ENCODE measurements around the gene COL4A4.
"Not testable (repeated sequence)": the region's sequence is repeated elsewhere in the genome, so short reads cannot be mapped to it uniquely, and the experiment has no call there.

COL4A4 gene

GRCh38 chr2:227115761-227116160 is 48.2 kb downstream of the COL4A4 start:
- no peak for DNase-seq

DNA sequence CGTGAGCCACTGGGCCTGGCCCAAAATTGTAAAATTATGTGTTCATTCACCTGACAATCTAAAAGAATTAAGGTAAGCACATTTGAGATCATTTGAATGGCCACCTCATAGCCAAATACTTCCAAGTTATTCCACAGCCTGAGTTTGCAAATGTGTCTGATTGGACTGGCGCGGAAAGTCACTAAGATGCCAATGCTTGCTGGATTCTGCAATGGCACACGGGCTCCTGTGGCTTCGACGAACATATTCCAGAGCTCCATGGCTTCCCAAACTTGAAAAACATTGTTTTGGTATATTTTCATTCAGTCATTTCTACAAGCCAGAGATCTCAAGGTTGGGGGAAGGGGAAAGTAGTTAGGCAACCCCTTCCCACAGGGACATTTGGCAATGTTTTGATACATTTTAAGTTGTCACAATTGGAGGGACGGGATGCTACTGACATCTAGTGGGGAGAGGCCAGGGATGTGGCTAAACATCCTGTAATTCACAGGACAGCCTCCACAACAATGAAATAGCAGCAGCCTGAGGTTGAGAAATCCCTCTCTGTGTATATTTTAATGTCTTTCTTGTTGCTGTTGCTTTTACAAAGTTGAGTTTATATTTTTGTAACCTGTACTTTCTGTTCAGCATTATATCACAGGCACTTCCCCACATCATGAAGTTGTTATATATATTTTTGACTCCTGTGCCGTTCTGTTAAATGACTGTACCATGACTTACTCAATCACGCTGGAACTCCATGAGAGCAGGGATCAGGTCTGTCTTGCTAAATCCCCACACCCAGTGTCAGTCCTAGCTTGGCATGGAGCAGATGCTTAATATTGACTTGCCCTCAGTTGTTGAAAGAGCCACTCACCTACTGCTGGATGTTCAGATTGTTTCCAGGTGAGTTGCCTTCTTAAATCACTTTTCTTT is 56.9 kb downstream of the COL4A4 start:
- DNase-seq, result peak in 23 of 51 donors; percentile 3 to 66 (median 15)

GRCh38 chr2:227103583-227103982 is 60.4 kb downstream of the COL4A4 start:
- no peak for DNase-seq

- no peak for DNase-seq
Measured at GRCh38 chr2:227099340-227099739, 64.7 kb downstream of the COL4A4 start.

DNA sequence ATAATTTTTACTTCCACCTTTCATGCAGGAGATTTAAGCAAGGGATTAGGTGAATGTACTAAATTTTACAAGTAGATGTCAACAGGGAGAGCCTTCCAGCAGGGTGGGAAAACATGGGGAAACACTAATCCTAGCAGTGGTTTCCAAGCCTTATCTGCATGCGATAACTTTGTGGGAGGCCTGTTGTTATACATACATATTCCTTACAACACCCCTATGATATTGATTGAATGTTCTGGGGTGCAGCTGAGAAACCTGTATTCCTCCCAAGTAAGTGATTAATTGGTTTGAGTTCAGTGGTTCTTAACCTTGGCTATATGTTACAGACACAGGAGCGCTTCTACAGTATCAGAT is 65.9 kb downstream of the COL4A4 start:
- DNase-seq, result no peak

DNA sequence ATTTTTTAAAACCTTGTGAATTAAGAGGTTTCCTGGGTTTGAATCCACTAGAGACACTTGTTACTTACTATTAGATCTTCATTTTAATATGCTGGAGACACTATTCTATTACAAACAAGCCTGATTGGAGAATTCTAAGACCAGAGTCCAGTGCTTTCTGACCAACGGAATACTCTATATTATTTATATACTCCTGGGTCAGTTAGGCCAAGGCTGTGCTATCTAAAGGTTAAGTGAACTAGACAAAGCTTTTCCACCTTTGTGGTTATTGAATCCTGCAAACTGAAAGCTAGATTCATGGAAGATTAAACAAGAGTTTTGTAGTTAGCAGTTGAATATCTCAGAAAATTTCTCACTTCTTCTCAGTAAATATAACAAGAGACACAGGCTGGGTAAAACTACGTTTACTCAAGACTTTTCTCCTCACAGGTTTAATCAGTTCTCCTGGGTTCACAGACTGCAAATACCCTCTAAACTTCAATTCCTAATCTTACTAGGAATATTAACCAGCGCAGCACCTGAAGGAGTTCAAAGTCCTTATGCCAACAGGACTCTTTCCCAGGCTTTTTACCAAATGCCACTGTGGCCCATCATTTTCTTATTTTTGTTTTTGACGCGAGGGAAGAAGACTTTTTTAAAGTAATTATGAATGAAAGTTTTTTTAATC is 66.4 kb downstream of the COL4A4 start:
- no peak for DNase-seq

- DNase-seq, result no peak
Measured at GRCh38 chr2:227095346-227095745, 68.7 kb downstream of the COL4A4 start.

- DNase-seq, result no peak
Measured at GRCh38 chr2:227082286-227082685, 81.7 kb downstream of the COL4A4 start.

DNA sequence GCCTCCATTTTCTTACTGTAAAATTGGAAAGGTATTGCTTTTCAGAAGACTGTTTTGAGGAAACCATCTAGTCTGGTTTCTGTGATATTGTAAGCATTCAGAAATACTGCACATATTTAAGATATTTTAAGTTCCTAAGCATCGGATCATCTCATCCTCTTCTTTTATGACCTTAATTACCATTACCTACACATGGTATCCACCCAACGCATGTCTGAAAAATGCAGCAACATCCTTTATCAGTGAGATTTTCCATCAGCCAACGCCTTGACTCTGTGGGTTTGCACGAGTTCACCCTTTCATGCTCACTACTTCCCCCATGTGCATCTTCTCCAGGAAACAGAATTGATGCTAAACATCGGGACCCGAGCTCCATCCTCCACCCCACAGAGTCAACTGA is 84.3 kb downstream of the COL4A4 start:
- DNase-seq, result no peak

GRCh38 chr2:227065065-227065464 is 98.9 kb downstream of the COL4A4 start:
- not testable (repeated sequence) for DNase-seq

GRCh38 chr2:227058888-227059399 is 105.1 kb downstream of the COL4A4 start:
- no peak for DNase-seq

DNA sequence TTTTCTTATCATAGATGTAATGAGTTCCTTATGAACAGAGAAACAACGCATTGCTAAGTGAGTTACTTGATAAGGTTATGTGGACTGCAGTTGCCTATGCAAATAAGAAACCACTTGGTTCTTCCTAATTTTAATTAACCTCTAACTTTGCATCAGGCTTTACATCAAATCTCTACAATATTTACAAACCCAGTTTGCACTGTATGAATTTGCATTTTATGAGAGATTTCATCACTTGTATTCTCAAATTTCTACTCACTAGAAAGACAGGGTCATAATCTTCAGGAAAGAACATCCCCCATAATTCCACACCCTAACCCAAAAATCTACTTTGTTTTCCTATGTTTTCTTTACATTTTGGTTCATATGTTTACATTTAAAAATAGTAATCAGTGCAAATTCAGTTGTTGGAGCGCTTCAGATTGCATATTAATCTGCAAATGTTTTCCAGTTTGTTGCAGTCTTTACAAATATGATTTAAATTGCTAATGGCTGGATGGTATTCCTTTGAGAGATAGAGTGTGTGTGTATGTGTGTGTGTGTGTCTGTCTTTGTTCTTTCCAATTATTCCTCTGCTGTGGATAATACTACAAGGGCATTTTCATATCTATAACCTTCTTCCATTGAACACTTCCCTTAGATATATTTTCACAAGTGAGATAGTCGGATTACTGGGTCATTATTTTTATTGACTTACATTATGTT is 106.1 kb downstream of the COL4A4 start:
- no peak for DNase-seq

DNA sequence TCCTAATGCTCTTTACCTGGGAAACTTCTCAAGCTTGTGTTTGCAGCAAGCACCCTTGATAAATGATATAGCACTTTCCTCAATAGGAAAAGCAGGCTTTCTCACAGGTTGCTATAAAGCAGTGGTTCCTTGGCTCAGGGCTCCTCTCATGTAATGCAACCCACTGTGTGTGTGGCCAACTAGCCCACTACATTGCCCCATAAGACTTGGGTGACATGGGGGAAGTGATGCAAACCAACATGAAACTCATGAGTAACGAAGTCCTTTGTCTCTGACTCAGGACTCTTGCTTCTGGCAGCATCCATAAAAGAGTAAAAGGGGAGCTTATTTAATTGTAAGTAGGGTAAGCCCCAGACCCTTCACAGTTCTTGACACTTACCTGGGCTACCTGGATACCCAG is 106.9 kb downstream of the COL4A4 start:
- no peak for DNase-seq

DNA sequence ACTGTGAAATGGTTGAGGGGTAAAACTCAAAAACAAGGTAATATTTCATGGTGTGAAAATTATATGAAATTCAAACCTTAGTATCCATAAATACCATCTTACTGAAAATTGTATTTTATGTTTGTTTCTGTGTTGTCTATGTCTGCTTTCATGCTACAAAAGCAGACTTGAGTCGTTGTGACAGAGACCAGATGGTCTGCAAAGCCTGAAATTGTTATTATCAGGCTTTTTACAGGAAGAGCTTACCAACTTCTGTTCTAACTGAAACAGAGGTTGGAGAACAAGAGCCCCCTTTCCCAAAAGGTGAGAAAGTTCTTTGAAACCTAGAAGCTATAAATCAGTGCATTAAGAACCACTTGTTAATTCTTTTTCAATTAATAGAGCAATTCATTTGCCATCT is 110.0 kb downstream of the COL4A4 start:
- no peak for DNase-seq

DNA sequence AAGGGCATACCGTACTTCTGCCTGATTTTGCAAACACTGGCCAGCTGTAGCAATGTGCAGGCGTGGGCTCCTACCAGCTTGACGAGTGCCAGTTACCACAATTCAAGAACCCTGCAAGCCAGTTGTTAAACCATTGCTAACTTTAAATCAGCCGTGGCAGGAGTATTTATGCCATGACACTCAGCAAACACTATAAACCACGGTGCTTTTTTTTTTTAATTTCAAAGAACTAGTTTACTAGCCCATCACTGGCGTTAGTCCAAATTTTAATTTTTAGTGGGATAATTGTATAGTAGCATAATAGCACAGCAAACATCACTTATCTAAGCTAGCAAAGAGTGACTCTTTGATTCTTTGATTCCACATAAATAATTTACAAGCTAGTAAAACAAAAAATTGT is 111.1 kb downstream of the COL4A4 start:
- DNase-seq, result no peak

- DNase-seq, result no peak
Measured at GRCh38 chr2:227043981-227044380, 120.0 kb downstream of the COL4A4 start.

DNA sequence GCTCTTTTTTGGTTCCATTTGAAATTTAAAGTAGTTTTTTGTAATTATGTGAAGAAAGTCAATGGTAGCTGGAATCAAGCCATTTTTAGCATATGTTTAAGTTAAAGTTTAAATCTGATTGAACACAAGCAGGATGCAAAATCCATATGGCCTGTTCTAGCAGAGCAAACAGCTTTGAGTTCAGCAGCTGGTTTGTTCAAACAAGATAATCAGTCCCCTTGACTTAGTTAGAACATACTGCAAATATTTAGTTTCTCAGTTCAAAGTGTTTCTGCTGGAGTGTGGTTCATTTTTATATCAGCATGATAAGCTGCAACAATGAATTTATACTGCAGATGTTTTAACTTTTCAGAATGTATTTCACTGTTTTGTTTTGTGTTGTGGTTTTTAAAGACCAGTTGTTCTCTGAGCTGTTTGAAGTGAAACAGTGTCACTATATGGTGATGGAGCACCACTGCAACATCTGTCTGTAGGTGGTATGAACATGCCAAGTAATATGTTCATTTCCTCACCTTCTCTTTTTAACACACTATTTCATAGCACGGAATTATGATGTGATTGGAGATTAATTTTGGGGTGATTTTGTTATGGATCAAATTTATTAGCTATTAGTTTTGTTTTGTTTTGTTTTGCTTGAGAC is 125.3 kb downstream of the COL4A4 start:
- DNase-seq, result no peak

GRCh38 chr2:227036527-227036926 is 127.5 kb downstream of the COL4A4 start:
- no peak for DNase-seq

- DNase-seq, result no peak
Measured at GRCh38 chr2:227035711-227036367, 128.2 kb downstream of the COL4A4 start.

DNA sequence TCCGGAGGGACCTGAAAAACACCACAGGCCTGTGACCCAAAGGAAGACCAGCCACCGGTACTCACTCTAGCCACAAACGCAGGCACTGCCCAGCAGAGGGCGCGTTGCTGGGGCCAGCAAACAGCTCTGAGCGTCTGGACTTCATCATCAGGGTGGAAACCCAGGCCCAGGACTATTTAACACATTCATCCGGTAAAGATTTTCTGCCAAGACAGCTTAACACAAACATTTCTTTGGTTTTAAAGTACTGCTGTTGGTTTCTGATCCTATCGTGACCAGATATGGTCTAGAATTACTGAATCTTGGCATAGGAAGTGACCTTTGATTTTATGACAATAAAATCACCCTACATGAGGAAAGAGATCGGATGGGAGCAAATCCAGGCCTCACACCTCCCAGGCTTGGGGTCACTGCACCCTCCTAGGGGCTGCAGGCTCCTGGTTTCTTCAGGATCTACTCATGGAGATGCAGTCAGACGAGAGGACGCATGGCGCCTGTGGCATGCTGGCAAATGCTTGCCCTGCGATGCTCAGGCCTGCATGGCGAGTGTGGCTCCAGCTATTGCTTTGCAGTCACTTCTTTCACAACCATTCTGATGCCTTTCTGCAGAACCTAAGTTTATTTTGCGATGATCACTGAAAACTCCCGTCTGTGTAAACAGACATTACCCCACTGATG is 130.4 kb downstream of the COL4A4 start:
- DNase-seq, result peak in 4 of 51 donors; percentile 2 to 10 (median 4)
